Suprapubic skin (tissue), 3 donors: ENCODE results near the gene FAM186B.

ENCODE experiments used
- POLR2AphosphoS5 ChIP-seq, 3 donors: sonication (generic); formaldehyde crosslinking; IDR thresholded peaks; one replicate each; pipeline ENCODE4 v1.6.1; 2017; ENCODE audit warnings: antibody characterized with exemption in 3 of 3
- TF ChIP-seq, protein P1 (sequence below), 2 donors: fragments of 200-600 bp in 1 of 2; fragments of 450-650 bp in 1 of 2; sonication (generic) in 1 of 2; IDR thresholded peaks; one replicate each; pipeline ENCODE4 v1.5.1; 2016 to 2019; ENCODE audit warnings: antibody characterized with exemption in 2 of 2, mild to moderate bottlenecking in 1 of 2, moderate library complexity in 1 of 2

- TF ChIP-seq POLR2AphosphoS5 (IDR thresholded peaks at IDR 0.05) = no peak
- TF ChIP-seq, protein P1, sequence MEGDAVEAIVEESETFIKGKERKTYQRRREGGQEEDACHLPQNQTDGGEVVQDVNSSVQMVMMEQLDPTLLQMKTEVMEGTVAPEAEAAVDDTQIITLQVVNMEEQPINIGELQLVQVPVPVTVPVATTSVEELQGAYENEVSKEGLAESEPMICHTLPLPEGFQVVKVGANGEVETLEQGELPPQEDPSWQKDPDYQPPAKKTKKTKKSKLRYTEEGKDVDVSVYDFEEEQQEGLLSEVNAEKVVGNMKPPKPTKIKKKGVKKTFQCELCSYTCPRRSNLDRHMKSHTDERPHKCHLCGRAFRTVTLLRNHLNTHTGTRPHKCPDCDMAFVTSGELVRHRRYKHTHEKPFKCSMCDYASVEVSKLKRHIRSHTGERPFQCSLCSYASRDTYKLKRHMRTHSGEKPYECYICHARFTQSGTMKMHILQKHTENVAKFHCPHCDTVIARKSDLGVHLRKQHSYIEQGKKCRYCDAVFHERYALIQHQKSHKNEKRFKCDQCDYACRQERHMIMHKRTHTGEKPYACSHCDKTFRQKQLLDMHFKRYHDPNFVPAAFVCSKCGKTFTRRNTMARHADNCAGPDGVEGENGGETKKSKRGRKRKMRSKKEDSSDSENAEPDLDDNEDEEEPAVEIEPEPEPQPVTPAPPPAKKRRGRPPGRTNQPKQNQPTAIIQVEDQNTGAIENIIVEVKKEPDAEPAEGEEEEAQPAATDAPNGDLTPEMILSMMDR (IDR thresholded peaks at IDR 0.05) = no peak
Observed at GRCh38 chr12:49584591-49584990, 20.8 kb downstream of the FAM186B start.
